Measurements from ENCODE around the gene STRAP.
"Not testable (repeated sequence)": the region's sequence is repeated elsewhere in the genome, so short reads cannot be mapped to it uniquely, and the experiment has no call there.

STRAP gene

DNA sequence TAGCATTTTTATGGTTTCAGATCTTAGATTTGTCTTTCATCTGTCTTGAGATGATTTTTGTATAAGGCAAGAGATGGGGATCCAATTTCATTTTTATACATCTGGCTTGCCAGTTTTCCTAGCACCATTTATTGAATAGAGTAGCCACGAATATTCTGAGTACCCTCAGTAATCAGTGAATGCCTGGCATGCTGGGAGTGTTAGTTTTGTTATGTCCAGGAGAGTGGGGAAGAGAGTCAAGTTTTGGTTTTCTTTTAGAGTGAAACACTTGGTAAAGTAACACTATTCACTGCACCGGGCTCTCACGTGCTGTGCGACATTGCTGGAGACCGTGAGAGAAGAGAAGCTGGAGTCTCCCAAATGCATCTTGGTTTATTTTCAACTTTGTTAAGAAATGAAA is 60.3 kb downstream of the STRAP start:
- Histone ChIP-seq H3K4me3 (ENCODE audit: low read length) (no peak overlapping the region), H3K36me3 (ENCODE audit: insufficient read depth, low read length) (no peaks in the 10 kb centered on the region), H3K4me1 (ENCODE audit: insufficient read depth, low read length) (no peaks in the 10 kb centered on the region), H3K27me3 (ENCODE audit: insufficient read depth, low read length) (no peaks in the 10 kb centered on the region), H2AFZ (ENCODE audit: low read depth, low read length) (no peak overlapping the region), H3K9me3 (ENCODE audit: low read length) (no peaks in the 10 kb centered on the region)

DNA sequence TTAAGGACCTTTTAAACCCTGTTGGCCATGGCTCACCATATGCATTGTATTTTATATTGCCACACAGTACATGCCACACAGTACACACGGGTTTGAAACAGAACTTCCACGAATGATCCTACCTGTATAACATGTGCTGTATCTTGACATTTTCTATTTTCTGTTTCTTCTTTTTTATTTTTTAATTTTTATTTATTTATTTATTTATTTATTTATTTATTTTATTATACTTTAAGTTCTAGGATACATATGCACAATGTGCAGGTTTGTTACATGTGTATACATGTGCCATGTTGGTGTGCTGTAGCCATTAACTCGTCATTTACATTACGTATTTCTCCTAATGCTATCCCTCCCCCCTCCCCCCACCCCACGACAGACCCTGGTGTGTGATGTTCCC is 61.3 kb downstream of the STRAP start:
- not testable (repeated sequence) for H3K9me3 ChIP-seq (ENCODE audit: low read length); H3K36me3 ChIP-seq (ENCODE audit: insufficient read depth, low read length); H2AFZ ChIP-seq (ENCODE audit: low read depth, low read length); H3K4me1 ChIP-seq (ENCODE audit: insufficient read depth, low read length); H3K27me3 ChIP-seq (ENCODE audit: insufficient read depth, low read length); H3K4me3 ChIP-seq (ENCODE audit: low read length)

DNA sequence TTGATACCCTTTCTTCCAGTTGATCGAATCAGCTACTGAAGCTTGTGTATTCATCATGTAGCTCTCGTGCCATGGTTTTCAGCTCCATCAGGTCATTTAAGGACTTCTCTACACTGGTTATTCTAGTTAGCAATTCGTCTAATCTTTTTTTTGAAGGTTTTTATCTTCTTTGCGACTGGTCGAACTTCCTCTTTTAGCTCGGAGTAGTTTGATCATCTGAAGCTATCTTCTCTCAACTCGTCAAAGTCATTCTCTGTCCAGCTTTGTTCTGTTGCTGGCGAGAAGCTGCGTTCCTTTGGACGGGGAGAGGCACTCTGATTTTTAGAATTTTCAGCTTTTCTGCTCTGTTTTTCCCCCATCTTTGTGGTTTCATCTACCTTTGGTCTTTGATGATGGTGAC is 66.3 kb downstream of the STRAP start:
- not testable (repeated sequence) for H3K9me3 ChIP-seq (ENCODE audit: low read length); H3K27me3 ChIP-seq (ENCODE audit: insufficient read depth, low read length); H3K4me1 ChIP-seq (ENCODE audit: insufficient read depth, low read length)

More for the DNA sequence above, 66.3 kb downstream of the STRAP start:
- H3K4me3 ChIP-seq (ENCODE audit: low read length); H2AFZ ChIP-seq (ENCODE audit: low read depth, low read length); H3K36me3 ChIP-seq (ENCODE audit: insufficient read depth, low read length): not testable (repeated sequence)

Measured in neuron (in vitro differentiated cells).